GM12878 (cell line): Measurements from ENCODE around the gene LYRM2. TPM values are rescaled to one million over a fixed set of nuclear protein-coding genes. Genes with fewer than 3 reads are reported as not detected.

ENCODE experiments used
- ATAC-seq: fragments of 200-7000 bp; cut with Tn5 transposase; 3 replicates; pipeline ENCODE4 v1.9.1; 2020; ENCODE audit warnings: mild to moderate bottlenecking, moderate library complexity
- BruUV-seq: library from RNA; stranded (reverse); fragments of 400-500 nt; replicated peaks from 2 replicates; lab custom pipeline; 2021; lab: Mats Ljungman, UMichigan
- CTCF ChIA-PET: fragments of 300-600 bp; sonication (Branson Sonifier 250); formaldehyde crosslinking; extraction: SDS; loops from one replicate; lab custom pipeline; 2021; ENCODE audit warnings: inconsistent platforms; lab: Yijun Ruan, JAX
- POLR2A ChIA-PET: fragments of 350-600 bp; formaldehyde crosslinking; extraction: SDS; loops from one replicate; lab custom pipeline; 2021; ENCODE audit warnings: inconsistent platforms; lab: Charles Lee
- RAD21 ChIA-PET: fragments of 300-600 bp; sonication (Branson Sonifier 250); formaldehyde crosslinking; loops from one replicate; lab custom pipeline; 2023; ENCODE audit warnings: antibody characterized with exemption; ENCODE audit not compliant: unreplicated experiment; lab: Charles Lee
- SMC1A ChIA-PET: fragments of 300-600 bp; sonication (Branson Sonifier 250); formaldehyde crosslinking; loops from one replicate; lab custom pipeline; 2023; ENCODE audit not compliant: unreplicated experiment, uncharacterized antibody; lab: Charles Lee
- DNase-seq: peaks from one replicate; pipeline ENCODE4 v3.0.0-alpha.2; 2011; ENCODE audit warnings: low read depth, low spot score
- FAIRE-seq: peaks from 3 replicates; lab custom pipeline; 2011; peaks lifted over from hg19 to GRCh38; lab: Jason Lieb, UNC
- H2AFZ ChIP-seq: 2 replicates; pipeline ENCODE4 v1.6.0; 2011; ENCODE audit warnings: low read depth, low read length, control low read depth; ENCODE audit not compliant: control insufficient read depth
- H3K27ac ChIP-seq: 2 replicates; pipeline ENCODE4 v1.5.1; 2011; ENCODE audit warnings: control low read depth; ENCODE audit not compliant: control insufficient read depth, insufficient read depth
- H3K27me3 ChIP-seq, 2 experiments: replicated peaks in 1 of 2; 2 replicates each; pipeline versions ENCODE4 v1.6.0 to v1.6.1; 2011; ENCODE audit warnings: low read length in 1 of 2; ENCODE audit not compliant: control insufficient read depth in 2 of 2, insufficient read depth in 2 of 2
- H3K36me3 ChIP-seq, 2 experiments: 2 replicates each; pipeline ENCODE4 v1.5.1; 2011; ENCODE audit warnings: low read length in 1 of 2; ENCODE audit not compliant: control insufficient read depth in 2 of 2, insufficient read depth in 2 of 2
- H3K4me1 ChIP-seq: 2 replicates; pipeline ENCODE4 v1.6.1; 2011; ENCODE audit warnings: mild to moderate bottlenecking, low read length, moderate library complexity, mixed read lengths; ENCODE audit not compliant: control insufficient read depth, insufficient read depth
- H3K4me2 ChIP-seq: 2 replicates; pipeline ENCODE4 v1.6.0; 2011; ENCODE audit warnings: control low read depth; ENCODE audit not compliant: control insufficient read depth, insufficient read depth
- H3K4me3 ChIP-seq: fragments of 200-600 bp; sonication (generic); 2 replicates; pipeline ENCODE4 v1.5.1; 2016
- H3K79me2 ChIP-seq: 2 replicates; pipeline ENCODE4 v1.6.0; 2011; ENCODE audit warnings: low read length; ENCODE audit not compliant: control insufficient read depth, insufficient read depth
- H3K9ac ChIP-seq: 2 replicates; pipeline ENCODE4 v1.8.0; 2011; ENCODE audit warnings: low read length, control low read depth, mixed read lengths; ENCODE audit not compliant: control insufficient read depth, insufficient read depth
- H3K9me3 ChIP-seq: replicated peaks from 3 replicates; pipeline ENCODE4 v1.5.1; 2011; ENCODE audit warnings: mild to moderate bottlenecking, low read length; ENCODE audit not compliant: control insufficient read depth, insufficient read depth
- H4K20me1 ChIP-seq: 2 replicates; pipeline ENCODE4 v1.6.0; 2011; ENCODE audit not compliant: control insufficient read depth, insufficient read depth
- HSF1 ChIP-seq: fragments of 150-350 bp; IDR thresholded peaks from 2 replicates; pipeline ENCODE4 v1.6.1; 2014; ENCODE audit warnings: mild to moderate bottlenecking, low read depth, low read length
- NBN ChIP-seq: fragments of 450-650 bp; IDR thresholded peaks from 2 replicates; pipeline ENCODE4 v1.6.1; 2016
- NR2C2 ChIP-seq: IDR thresholded peaks from 2 replicates; pipeline ENCODE4 v1.6.1; 2011; ENCODE audit warnings: borderline replicate concordance, low read depth; ENCODE audit not compliant: control insufficient read depth, insufficient read length
- POLR2A ChIP-seq: IDR thresholded peaks from 2 replicates; pipeline ENCODE4 v1.6.1; 2011; ENCODE audit warnings: low read depth, mild to moderate bottlenecking, low read length
- RAD21 ChIP-seq: IDR thresholded peaks from 2 replicates; pipeline ENCODE4 v1.6.1; 2011; ENCODE audit warnings: mild to moderate bottlenecking, low read depth, low read length, moderate library complexity; ENCODE audit not compliant: insufficient read depth
- RB1 ChIP-seq: fragments of 450-650 bp; formaldehyde crosslinking; IDR thresholded peaks from 2 replicates; pipeline ENCODE4 v1.6.1; 2017; ENCODE audit warnings: mild to moderate bottlenecking, borderline replicate concordance
- ZBTB33 ChIP-seq: fragments of 450-650 bp; IDR thresholded peaks from 2 replicates; pipeline ENCODE4 v1.6.1; 2017; ENCODE audit warnings: mild to moderate bottlenecking
- ZNF217 ChIP-seq: fragments of 450-650 bp; IDR thresholded peaks from 2 replicates; pipeline ENCODE4 v1.6.1; 2017; ENCODE audit warnings: antibody characterized with exemption, mild to moderate bottlenecking
- WGBS: methylation state at CpG from one replicate; pipeline ENCODE4 v1.1.6; 2016; ENCODE audit warnings: low lambda C conversion rate; ENCODE audit not compliant: insufficient replicate concordance, insufficient coverage; ENCODE audit errors: missing lambda C conversion rate; 5-methylcytosine and 5-hydroxymethylcytosine counted together
- in situ Hi-C: fragments of 300-500 bp; cut with MboI; formaldehyde crosslinking; loops from 9 replicates; pipeline ENCODE4 v1.14.3; 2018; ENCODE audit warnings: mixed read lengths
- intact Hi-C: fragments of 100-400 bp; cut with micrococcal nuclease; formaldehyde crosslinking; loops from one replicate; pipeline ENCODE4 v1.14.2; 2022; ENCODE audit not compliant: unreplicated experiment
- polyA plus RNA-seq, 11 experiments: library from polyadenylated mRNA; depleted of rRNA in 4 of 11; unstranded in 6 of 11; stranded (reverse) in 5 of 11; fragments of >200 nt; fragmentation: Nextera tagmentation in 4 of 11; fragmentation: Illumina TruSeq in 1 of 11; extraction: Ambion mirVana in 4 of 11; extraction: Trizol in 1 of 11; gene quantifications; 1 replicate in 1 of 11; 2 replicates in 10 of 11; pipeline versions ENCODE4 v1.2.1 to v1.2.3, GENCODE V29; 2011 to 2016; ENCODE audit warnings: inconsistent platforms in 2 of 11, missing spikeins in 2 of 11, low read depth in 1 of 11
- total RNA-seq, 4 experiments: library from RNA; depleted of rRNA in 3 of 4; stranded (reverse); fragments of >200 nt in 3 of 4; fragmentation: Illumina TruSeq in 1 of 4; extraction: Trizol in 1 of 4; gene quantifications; 2 replicates each; pipeline versions ENCODE4 v1.2.1 to v1.2.3, GENCODE V29; 2013 to 2021

Gene LYRM2
- total and polyA plus RNA-seq, 10 of the 15 experiments (the other 5 are each of a cell fraction or from before 2014, with no cell fraction given): 17.2 to 75.0 (median 30.9) TPM

DNA sequence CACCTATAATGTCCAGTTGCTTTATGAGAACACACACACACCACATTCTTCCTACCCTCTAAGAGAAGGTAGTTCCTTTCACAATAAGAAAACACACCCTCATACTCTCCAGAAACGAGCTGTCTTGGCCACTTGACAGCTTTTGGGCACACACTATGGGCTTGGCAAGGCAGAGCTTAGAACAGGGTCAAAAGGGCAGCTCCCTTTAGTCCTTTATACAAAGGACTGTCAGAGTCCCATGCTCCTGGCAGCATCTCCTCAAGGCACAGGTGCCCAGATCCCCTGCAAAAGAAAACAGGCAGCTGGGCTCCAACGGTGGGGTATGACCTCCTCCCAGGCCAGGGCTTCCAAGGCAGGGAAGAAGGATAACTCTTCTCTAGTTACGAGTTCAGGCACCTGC, 4.9 kb upstream of the LYRM2 start:
- Histone ChIP-seq H3K79me2 (peaks cover 5% of the 10 kb centered on the region), H3K4me1 (peaks cover 4% of the 10 kb centered on the region), H2AFZ (no peak overlapping the region), H3K9ac (no peak overlapping the region), H3K27me3 (no peaks in the 10 kb centered on the region), H3K4me3 (no peak overlapping the region), H3K36me3 (peaks cover 4 to 30% of the 10 kb centered on the region in 2 experiments), H3K27ac (no peak overlapping the region), H4K20me1 (no peaks in the 10 kb centered on the region), H3K9me3 (no peaks in the 10 kb centered on the region), H3K4me2 (no peak overlapping the region)
- no peak for ATAC-seq
- in situ Hi-C loops: no loop called here
- ChIA-PET POLR2A (no interaction called here), CTCF (no interaction called here), SMC1A (no interaction called here), RAD21 (no interaction called here)
- no peak for FAIRE-seq
- no TSS peak for BruUV-seq
- TF ChIP-seq RAD21 (no peak), NR2C2 (no peak), ZNF217 (no peak)
- WGBS: 70% methylated on average over 3 of the region's 3 CpGs
- intact Hi-C loops: no loop called here
- no peak for DNase-seq

DNA sequence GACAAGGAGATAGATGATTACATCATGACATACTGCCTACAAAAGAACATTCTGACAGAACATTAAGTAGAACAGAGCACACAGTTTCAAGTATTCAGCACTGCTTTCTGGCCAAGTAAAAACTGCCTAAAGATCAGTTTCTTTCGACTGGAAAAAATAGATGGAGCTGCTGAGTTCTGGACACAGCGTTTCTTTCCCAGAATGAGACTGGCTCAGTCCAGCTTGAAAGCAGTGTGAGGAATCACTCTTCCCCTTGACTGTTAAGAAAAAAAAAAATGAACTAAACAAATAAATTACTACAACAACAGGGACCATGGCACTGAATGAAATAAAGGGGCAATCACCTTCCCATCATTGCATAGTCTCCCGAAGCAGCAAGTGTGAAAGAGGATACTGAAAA, 4.4 kb upstream of the LYRM2 start:
- H3K36me3 ChIP-seq: peaks cover 4 to 28% of the 10 kb centered on the region in 2 experiments
- CTCF ChIA-PET: no interaction called here

More for the DNA sequence above, 4.4 kb upstream of the LYRM2 start:
- FAIRE-seq: no peak
- intact Hi-C loops (no loop called here), in situ Hi-C loops (no loop called here)
- 83% methylated on average over 3 of the region's 3 CpGs for WGBS
- Histone ChIP-seq H3K4me2 (no peak overlapping the region), H3K4me1 (peaks cover 4% of the 10 kb centered on the region), H3K4me3 (no peak overlapping the region), H3K27me3 (no peaks in the 10 kb centered on the region), H3K9ac (no peak overlapping the region), H3K27ac (no peak overlapping the region), H3K79me2 (peaks cover 9% of the 10 kb centered on the region), H4K20me1 (no peaks in the 10 kb centered on the region), H3K9me3 (no peaks in the 10 kb centered on the region), H2AFZ (no peak overlapping the region)
- ChIA-PET POLR2A (no interaction called here), SMC1A (no interaction called here), RAD21 (no interaction called here)
- no peak for ATAC-seq
- TF ChIP-seq RB1 (no peak), POLR2A (no peak), HSF1 (no peak), NBN (no peak), ZBTB33 (no peak)
- BruUV-seq: no TSS peak
- no peak for DNase-seq
